HG03025 (cell line): ENCODE results near the gene SORCS2.

Experiments used
- ATAC-seq: cut with Tn5 transposase; IDR thresholded peaks from one replicate; pipeline ENCODE4 v1.9.1; 2021; ENCODE audit warnings: mild to moderate bottlenecking, moderate library complexity; ENCODE audit not compliant: unreplicated experiment, low FRiP score

Gene SORCS2

GRCh38 chr4:7610022-7610670, 417.8 kb downstream of the SORCS2 start:
- ATAC-seq = no peak

- no peak for ATAC-seq
Measured at GRCh38 chr4:7610841-7611240, 418.5 kb downstream of the SORCS2 start.

GRCh38 chr4:7612311-7612897, 420.1 kb downstream of the SORCS2 start:
- no peak for ATAC-seq

- ATAC-seq = no peak
Measured at GRCh38 chr4:7614350-7614949, 422.1 kb downstream of the SORCS2 start.

GRCh38 chr4:7616193-7616592, 423.9 kb downstream of the SORCS2 start:
- ATAC-seq = no peak

- ATAC-seq = no peak
Measured at GRCh38 chr4:7618361-7618760, 426.0 kb downstream of the SORCS2 start.

GRCh38 chr4:7620086-7620813, 427.9 kb downstream of the SORCS2 start:
- no peak for ATAC-seq

GRCh38 chr4:7620814-7621176, 428.5 kb downstream of the SORCS2 start:
- ATAC-seq = no peak

GRCh38 chr4:7621252-7622035, 429.1 kb downstream of the SORCS2 start:
- ATAC-seq = no peak

GRCh38 chr4:7622371-7622770, 430.0 kb downstream of the SORCS2 start:
- no peak for ATAC-seq

- no peak for ATAC-seq
Measured at GRCh38 chr4:7623468-7623867, 431.1 kb downstream of the SORCS2 start.

- no peak for ATAC-seq
Measured at GRCh38 chr4:7624396-7624980, 432.1 kb downstream of the SORCS2 start.

GRCh38 chr4:7625071-7625470, 432.7 kb downstream of the SORCS2 start:
- no peak for ATAC-seq

GRCh38 chr4:7626531-7626930, 434.2 kb downstream of the SORCS2 start:
- ATAC-seq = no peak

- ATAC-seq = no peak
Measured at GRCh38 chr4:7627251-7628250, 435.2 kb downstream of the SORCS2 start.

GRCh38 chr4:7628432-7628831, 436.1 kb downstream of the SORCS2 start:
- ATAC-seq = no peak

GRCh38 chr4:7629501-7630254, 437.3 kb downstream of the SORCS2 start:
- ATAC-seq = no peak

- no peak for ATAC-seq
Measured at GRCh38 chr4:7630568-7631287, 438.4 kb downstream of the SORCS2 start.
